Activated T-helper 17 cell treated with anti-CD3 and anti-CD28 coated beads, Interleukin-2, amount 50 U/mL, for 72 hours (primary cell): Measurements from ENCODE around the gene CTSF. TPM values are rescaled to one million over a fixed set of nuclear protein-coding genes. Genes with fewer than 3 reads are reported as not detected.
"Not testable (repeated sequence)": the region's sequence is repeated elsewhere in the genome, so short reads cannot be mapped to it uniquely, and the experiment has no call there.

ENCODE experiments used
- ATAC-seq: fragments of 150-1000 bp; cut with Tn5 transposase; replicated peaks from 2 replicates; pipeline ENCODE4 v1.10.0; 2021; ENCODE audit warnings: mild to moderate bottlenecking, moderate library complexity
- H3K27ac Mint-ChIP-seq: one replicate; pipeline ENCODE4 v1.8.0; 2022; ENCODE audit warnings: mixed read lengths
- H3K27me3 Mint-ChIP-seq: one replicate; pipeline ENCODE4 v1.8.0; 2022; ENCODE audit warnings: mixed read lengths
- H3K36me3 Mint-ChIP-seq: one replicate; pipeline ENCODE4 v1.8.0; 2022; ENCODE audit warnings: low read depth, mild to moderate bottlenecking, mixed read lengths
- H3K4me1 Mint-ChIP-seq: one replicate; pipeline ENCODE4 v1.8.0; 2022; ENCODE audit warnings: mixed read lengths
- H3K4me3 Mint-ChIP-seq: one replicate; pipeline ENCODE4 v1.8.0; 2022; ENCODE audit warnings: mild to moderate bottlenecking, mixed read lengths
- H3K9me3 Mint-ChIP-seq: one replicate; pipeline ENCODE4 v1.8.0; 2022; ENCODE audit warnings: mixed read lengths
- total RNA-seq, 2 donors: library from RNA; stranded (reverse); gene quantifications; one replicate each; pipeline ENCODE4 v1.2.3, GENCODE V29; 2022

The CTSF gene
- 10 to 100 TPM in 1 of 2 donors, 1 to 10 TPM in 1; 4.1 to 12.9 TPM for total RNA-seq

- no peaks in the 10 kb centered on the region for H3K9me3 Mint-ChIP-seq
- H3K4me3 Mint-ChIP-seq, result peak within 1 kb of the TSS; percentile 80
- ATAC-seq, result peak; percentile 99
- no peaks in the 10 kb centered on the region for H3K36me3 Mint-ChIP-seq
- H3K27me3 Mint-ChIP-seq, result no peaks in the 10 kb centered on the region
- H3K27ac Mint-ChIP-seq, result peak within 1 kb of the TSS; percentile 61
- no peaks in the 10 kb centered on the region for H3K4me1 Mint-ChIP-seq
Observed at GRCh38 chr11:66568124-66568916, at the start of gene CTSF. TSS of gene CTSF (minus strand) at chr11:66568606. CDS start at chr11:66568486, 120 bp downstream.

GRCh38 chr11:66617155-66617834 lies 48.9 kb upstream of the CTSF start:
- peaks cover 64% of the 10 kb centered on the region for H3K36me3 Mint-ChIP-seq
- H3K27ac Mint-ChIP-seq, result peak overlapping the region; percentile 96
- peak overlapping the region; percentile 96 for H3K4me3 Mint-ChIP-seq
- ATAC-seq, result no peak
- no peaks in the 10 kb centered on the region for H3K27me3 Mint-ChIP-seq
- no peaks in the 10 kb centered on the region for H3K9me3 Mint-ChIP-seq
- H3K4me1 Mint-ChIP-seq, result peaks cover 17% of the 10 kb centered on the region

- Mint-ChIP-seq H3K36me3 (peaks cover 57% of the 10 kb centered on the region), H3K27ac (peak within 1 kb of the TSS; percentile 96), H3K4me3 (peak within 1 kb of the TSS; percentile 96), H3K9me3 (no peaks in the 10 kb centered on the region), H3K4me1 (peaks cover 16% of the 10 kb centered on the region), H3K27me3 (no peaks in the 10 kb centered on the region)
- peak; percentile 96 for ATAC-seq
Observed at GRCh38 chr11:66616379-66617154, 48.2 kb upstream of the CTSF start, which contains the start of gene RBM14. TSS of gene RBM14 (plus strand) at chr11:66616630. CDS start at chr11:66616721, 91 bp downstream.

GRCh38 chr11:66614073-66614472 lies 45.7 kb upstream of the CTSF start:
- H3K4me1 Mint-ChIP-seq, result peaks cover 11% of the 10 kb centered on the region
- no peaks in the 10 kb centered on the region for H3K27me3 Mint-ChIP-seq
- H3K4me3 Mint-ChIP-seq, result no peak overlapping the region
- no peaks in the 10 kb centered on the region for H3K9me3 Mint-ChIP-seq
- H3K36me3 Mint-ChIP-seq, result peaks cover 32% of the 10 kb centered on the region
- ATAC-seq, result no peak
- H3K27ac Mint-ChIP-seq, result no peak overlapping the region

- H3K4me1 Mint-ChIP-seq, result no peaks in the 10 kb centered on the region
- H3K36me3 Mint-ChIP-seq, result peaks cover 16% of the 10 kb centered on the region
- no peaks in the 10 kb centered on the region for H3K9me3 Mint-ChIP-seq
- H3K27ac Mint-ChIP-seq, result no peak overlapping the region
- no peaks in the 10 kb centered on the region for H3K27me3 Mint-ChIP-seq
- no peak overlapping the region for H3K4me3 Mint-ChIP-seq
- ATAC-seq, result no peak
Observed at GRCh38 chr11:66612458-66612857, 44.1 kb upstream of the CTSF start.

GRCh38 chr11:66609721-66610617 lies 41.6 kb upstream of the CTSF start:
- Mint-ChIP-seq H3K9me3 (no peaks in the 10 kb centered on the region), H3K4me3 (no peak overlapping the region), H3K4me1 (no peaks in the 10 kb centered on the region), H3K27me3 (no peaks in the 10 kb centered on the region), H3K36me3 (peaks cover 14% of the 10 kb centered on the region), H3K27ac (no peak overlapping the region)
- no peak for ATAC-seq

GRCh38 chr11:66607126-66607834 lies 38.9 kb upstream of the CTSF start:
- no peak overlapping the region for H3K4me3 Mint-ChIP-seq

GRCh38 chr11:66606608-66607007 lies 38.2 kb upstream of the CTSF start:
- H3K36me3 Mint-ChIP-seq, result peaks cover 23% of the 10 kb centered on the region
- not testable (repeated sequence) for H3K4me1 Mint-ChIP-seq, H3K27me3 Mint-ChIP-seq, H3K9me3 Mint-ChIP-seq, H3K27ac Mint-ChIP-seq, ATAC-seq, H3K4me3 Mint-ChIP-seq

More at GRCh38 chr11:66607126-66607834, 38.9 kb upstream of the CTSF start:
- no peaks in the 10 kb centered on the region for H3K4me1 Mint-ChIP-seq
- H3K36me3 Mint-ChIP-seq, result peaks cover 23% of the 10 kb centered on the region
- H3K27me3 Mint-ChIP-seq, result no peaks in the 10 kb centered on the region
- H3K27ac Mint-ChIP-seq, result no peak overlapping the region
- H3K9me3 Mint-ChIP-seq, result no peaks in the 10 kb centered on the region
- no peak for ATAC-seq

- H3K9me3 Mint-ChIP-seq, result no peaks in the 10 kb centered on the region
- H3K4me3 Mint-ChIP-seq, result no peak overlapping the region
- no peak overlapping the region for H3K27ac Mint-ChIP-seq
- no peaks in the 10 kb centered on the region for H3K27me3 Mint-ChIP-seq
- no peak for ATAC-seq
- no peaks in the 10 kb centered on the region for H3K4me1 Mint-ChIP-seq
- peaks cover 32% of the 10 kb centered on the region for H3K36me3 Mint-ChIP-seq
Observed at GRCh38 chr11:66604155-66604554, 35.7 kb upstream of the CTSF start.

GRCh38 chr11:66603072-66603471 lies 34.7 kb upstream of the CTSF start:
- Mint-ChIP-seq H3K27me3 (no peaks in the 10 kb centered on the region), H3K4me3 (no peak overlapping the region), H3K36me3 (peaks cover 32% of the 10 kb centered on the region), H3K4me1 (no peaks in the 10 kb centered on the region), H3K9me3 (no peaks in the 10 kb centered on the region), H3K27ac (no peak overlapping the region)
- no peak for ATAC-seq

- Mint-ChIP-seq H3K4me1 (no peaks in the 10 kb centered on the region), H3K27ac (no peak overlapping the region), H3K9me3 (no peaks in the 10 kb centered on the region), H3K27me3 (no peaks in the 10 kb centered on the region), H3K4me3 (no peak overlapping the region), H3K36me3 (peaks cover 26% of the 10 kb centered on the region)
- ATAC-seq, result no peak
Observed at GRCh38 chr11:66600631-66601233, 32.3 kb upstream of the CTSF start.

- Mint-ChIP-seq H3K27ac (no peak overlapping the region), H3K27me3 (no peaks in the 10 kb centered on the region), H3K9me3 (no peaks in the 10 kb centered on the region), H3K4me1 (peaks cover 4% of the 10 kb centered on the region), H3K4me3 (no peak overlapping the region), H3K36me3 (peaks cover 21% of the 10 kb centered on the region)
- ATAC-seq, result no peak
Observed at GRCh38 chr11:66600219-66600618, 31.8 kb upstream of the CTSF start.

GRCh38 chr11:66598993-66599392 lies 30.6 kb upstream of the CTSF start:
- Mint-ChIP-seq H3K4me1 (peaks cover 10% of the 10 kb centered on the region), H3K27ac (no peak overlapping the region), H3K36me3 (peaks cover 10% of the 10 kb centered on the region), H3K9me3 (no peaks in the 10 kb centered on the region), H3K27me3 (no peaks in the 10 kb centered on the region), H3K4me3 (no peak overlapping the region)
- ATAC-seq, result no peak
